Activated B cell treated with CpG ODN at 0.5 μM for 24 hours (primary cell): ENCODE results near the gene PRKACG. TPM values are rescaled to one million over a fixed set of nuclear protein-coding genes. Genes with fewer than 3 reads are reported as not detected.

Source experiments
- ATAC-seq: fragments of 200-7000 bp; cut with Tn5 transposase; one replicate; pipeline ENCODE4 v1.10.0; 2021; ENCODE audit warnings: low read depth, mild to moderate bottlenecking, moderate library complexity
- CTCF ChIA-PET: fragments of 350-600 bp; sonication (Branson Sonifier 250); formaldehyde crosslinking; loops from one replicate; lab custom pipeline; 2021; ENCODE audit warnings: antibody characterized with exemption; lab: Charles Lee
- POLR2A ChIA-PET: fragments of 350-600 bp; sonication (Branson Sonifier 250); formaldehyde crosslinking; loops from one replicate; lab custom pipeline; 2021; ENCODE audit warnings: antibody characterized with exemption; lab: Charles Lee
- DNase-seq: peaks from one replicate; pipeline ENCODE4 v3.0.0; 2022
- H3K27ac Mint-ChIP-seq: one replicate; pipeline ENCODE4 v1.8.0; 2020; ENCODE audit warnings: mixed read lengths
- H3K27me3 Mint-ChIP-seq: one replicate; pipeline ENCODE4 v1.8.0; 2021; ENCODE audit warnings: mixed read lengths
- H3K36me3 Mint-ChIP-seq: one replicate; pipeline ENCODE4 v1.8.0; 2021; ENCODE audit warnings: low read depth, mixed read lengths
- H3K4me1 Mint-ChIP-seq: one replicate; pipeline ENCODE4 v1.8.0; 2021; ENCODE audit warnings: mixed read lengths
- H3K4me3 Mint-ChIP-seq: one replicate; pipeline ENCODE4 v1.8.0; 2020; ENCODE audit warnings: mild to moderate bottlenecking, mixed read lengths
- H3K9me3 Mint-ChIP-seq: one replicate; pipeline ENCODE4 v1.8.0; 2020; ENCODE audit warnings: mixed read lengths
- CTCF ChIP-seq: fragments of 200-600 bp; IDR thresholded peaks from one replicate; pipeline ENCODE4 v1.8.0; 2022; ENCODE audit warnings: antibody characterized with exemption, mild to moderate bottlenecking
- intact Hi-C: fragments of 100-400 bp; cut with micrococcal nuclease; formaldehyde crosslinking; loops from one replicate; pipeline ENCODE4 v1.15.1; 2024
- total RNA-seq: library from RNA; stranded (reverse); gene quantifications from 2 replicates; pipeline ENCODE4 v1.2.3, GENCODE V29; 2022

The PRKACG gene
- total RNA-seq, 1 donor from 2014 or later: not detected

DNA sequence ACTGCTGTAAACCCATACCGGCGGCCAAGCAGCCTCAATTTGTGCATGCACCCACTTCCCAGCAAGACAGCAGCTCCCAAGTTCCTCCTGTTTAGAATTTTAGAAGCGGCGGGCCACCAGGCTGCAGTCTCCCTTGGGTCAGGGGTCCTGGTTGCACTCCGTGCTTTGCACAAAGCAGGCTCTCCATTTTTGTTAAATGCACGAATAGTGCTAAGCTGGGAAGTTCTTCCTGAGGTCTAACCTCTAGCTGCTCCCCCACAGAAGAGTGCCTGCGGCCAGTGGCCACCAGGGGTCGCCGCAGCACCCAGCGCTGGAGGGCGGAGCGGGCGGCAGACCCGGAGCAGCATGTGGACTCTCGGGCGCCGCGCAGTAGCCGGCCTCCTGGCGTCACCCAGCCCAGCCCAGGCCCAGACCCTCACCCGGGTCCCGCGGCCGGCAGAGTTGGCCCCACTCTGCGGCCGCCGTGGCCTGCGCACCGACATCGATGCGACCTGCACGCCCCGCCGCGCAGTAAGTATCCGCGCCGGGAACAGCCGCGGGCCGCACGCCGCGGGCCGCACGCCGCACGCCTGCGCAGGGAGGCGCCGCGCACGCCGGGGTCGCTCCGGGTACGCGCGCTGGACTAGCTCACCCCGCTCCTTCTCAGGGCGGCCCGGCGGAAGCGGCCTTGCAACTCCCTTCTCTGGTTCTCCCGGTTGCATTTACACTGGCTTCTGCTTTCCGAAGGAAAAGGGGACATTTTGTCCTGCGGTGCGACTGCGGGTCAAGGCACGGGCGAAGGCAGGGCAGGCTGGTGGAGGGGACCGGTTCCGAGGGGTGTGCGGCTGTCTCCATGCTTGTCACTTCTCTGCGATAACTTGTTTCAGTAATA is 21.8 kb upstream of the PRKACG start, which contains the start of gene FXN:
FXN (plus strand) TSS at position 315 of the 871 bp plus-strand sequence; CDS start at position 346, 31 bp downstream.
- intact Hi-C loops: loop anchor here (1.0 to 10.0 kb wide), 8 partner anchors 87 to 1219 kb away; partner anchors contain the start of genes PIP5K1B, SMC5 and TJP2
- Mint-ChIP-seq H3K9me3 (no peaks in the 10 kb centered on the region), H3K27me3 (no peaks in the 10 kb centered on the region), H3K4me1 (peaks cover 14% of the 10 kb centered on the region), H3K27ac (peak within 1 kb of the TSS; percentile 85), H3K36me3 (peaks cover 5% of the 10 kb centered on the region), H3K4me3 (peak within 1 kb of the TSS; percentile 96)
- peak; percentile 92 for ATAC-seq
- ChIA-PET CTCF (interaction anchor here (0.7 to 1.6 kb wide), 9 partner anchors 11 to 350 kb away, joined by 3 to 12 read pairs (median 3); no protein-coding TSS in a partner anchor), POLR2A (interaction anchor here (0.7 to 1.4 kb wide), 5 partner anchors 13 to 157 kb away, joined by 3 to 8 read pairs (median 4); no protein-coding TSS in a partner anchor)
- peak; percentile 80 for DNase-seq
- peak; percentile 83 for TF ChIP-seq CTCF

GRCh38 chr9:69034071-69034470 is 20.2 kb upstream of the PRKACG start:
- POLR2A ChIA-PET: no interaction called here
- no peak for TF ChIP-seq CTCF
- CTCF ChIA-PET: interaction anchor here (1.6 kb wide), 1 partner anchor 159 kb away, joined by 12 read pairs; no protein-coding TSS in a partner anchor
- Mint-ChIP-seq H3K4me3 (no peak overlapping the region), H3K9me3 (no peaks in the 10 kb centered on the region), H3K4me1 (peaks cover 14% of the 10 kb centered on the region), H3K36me3 (peaks cover 5% of the 10 kb centered on the region), H3K27me3 (no peaks in the 10 kb centered on the region), H3K27ac (peak overlapping the region; percentile 2)
- no peak for DNase-seq
- ATAC-seq: no peak
- intact Hi-C loops: loop anchor here (2.0 to 10.0 kb wide), 2 partner anchors 253 to 1221 kb away; partner anchors contain the start of gene SMC5

DNA sequence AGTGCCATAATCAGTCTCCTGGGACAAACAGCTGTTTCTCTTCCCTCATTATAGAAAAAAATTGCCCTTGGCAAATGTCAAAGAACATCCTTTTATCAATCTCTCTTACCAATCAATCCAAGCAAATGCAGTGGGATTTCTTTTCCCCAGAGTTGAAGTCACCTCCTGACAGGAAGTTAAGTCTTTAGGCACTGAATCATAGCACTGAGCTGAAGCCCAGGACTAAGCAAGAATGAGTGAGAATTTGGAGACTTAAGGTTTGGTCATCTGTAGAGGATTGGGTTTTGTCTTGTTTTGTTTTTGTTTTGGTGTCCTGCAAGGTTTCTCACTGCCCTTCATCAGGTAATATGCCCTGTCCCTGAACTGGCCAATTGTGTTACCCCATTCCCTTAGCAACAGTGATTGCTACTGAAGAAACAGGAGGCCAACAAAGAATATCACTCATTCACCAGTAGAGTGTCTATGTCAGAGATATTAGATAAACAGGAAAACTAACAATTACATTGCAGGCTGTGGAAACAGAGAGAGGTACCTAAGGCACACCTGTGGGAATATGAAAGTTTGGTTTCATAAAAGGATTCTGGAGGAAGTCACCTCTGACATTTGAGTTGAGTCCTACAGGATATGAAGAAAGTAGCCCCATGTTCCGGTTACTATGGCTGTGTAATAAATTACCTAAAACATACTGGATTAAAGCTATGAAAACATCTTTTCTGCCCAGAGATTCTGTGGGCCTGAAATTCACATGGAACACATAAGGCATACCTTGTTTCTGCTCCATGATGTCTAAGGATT is 17.1 kb upstream of the PRKACG start:
- Mint-ChIP-seq H3K36me3 (peaks cover 1% of the 10 kb centered on the region), H3K4me3 (no peak overlapping the region)

GRCh38 chr9:69029535-69029934 is 15.6 kb upstream of the PRKACG start:
- Mint-ChIP-seq H3K27me3 (no peaks in the 10 kb centered on the region), H3K9me3 (no peaks in the 10 kb centered on the region), H3K27ac (no peak overlapping the region), H3K4me1 (peaks cover 7% of the 10 kb centered on the region), H3K36me3 (no peaks in the 10 kb centered on the region), H3K4me3 (no peak overlapping the region)
- CTCF ChIA-PET: no interaction called here
- ATAC-seq (no peak), DNase-seq (no peak)
- intact Hi-C loops: no loop called here
- no peak for TF ChIP-seq CTCF
- POLR2A ChIA-PET: no interaction called here

More for the DNA sequence above, 17.1 kb upstream of the PRKACG start:
- POLR2A ChIA-PET: no interaction called here
- no peaks in the 10 kb centered on the region for H3K9me3 Mint-ChIP-seq
- no peak overlapping the region for H3K27ac Mint-ChIP-seq
- no peak for TF ChIP-seq CTCF
- H3K27me3 Mint-ChIP-seq: no peaks in the 10 kb centered on the region
- CTCF ChIA-PET: interaction anchor here (0.6 kb wide), 2 partner anchors 8 to 34 kb away, joined by 3 read pairs; no protein-coding TSS in a partner anchor
- DNase-seq (no peak), ATAC-seq (no peak)
- H3K4me1 Mint-ChIP-seq: peaks cover 12% of the 10 kb centered on the region
- intact Hi-C loops: loop anchor here (10.0 kb wide), 1 partner anchor 1224 kb away; the partner anchor contains the start of gene SMC5
